Stimulated activated CD4-positive, alpha-beta T cell treated with anti-CD3 and anti-CD28 coated beads, Interleukin-1b, Interleukin-23, amount 100 ng/mL, for 48 hours (primary cell): ENCODE results near the gene RPL3.
"Not testable (repeated sequence)": the region's sequence is repeated elsewhere in the genome, so short reads cannot be mapped to it uniquely, and the experiment has no call there.

Experiments used
- DNase-seq: peaks from one replicate; pipeline ENCODE4 v3.0.0-alpha.2; 2020

Gene RPL3

GRCh38 chr22:39319284-39320022 is at the start of gene RPL3:
Gene RPL3, minus strand, starts transcription at chr22:39319623. Its CDS starts 26 bp downstream, at chr22:39319597.
- peak; percentile 95 for DNase-seq

GRCh38 chr22:39369186-39369585 is 49.8 kb upstream of the RPL3 start:
- no peak for DNase-seq

GRCh38 chr22:39368461-39368911 is 49.1 kb upstream of the RPL3 start:
- no peak for DNase-seq

GRCh38 chr22:39367035-39367434 is 47.6 kb upstream of the RPL3 start:
- DNase-seq: no peak

GRCh38 chr22:39365492-39365780 is 46.0 kb upstream of the RPL3 start:
- DNase-seq: no peak

GRCh38 chr22:39364714-39365491 is 45.5 kb upstream of the RPL3 start:
- DNase-seq: no peak

- no peak for DNase-seq
These were observed 44.5 kb upstream of the RPL3 start for GRCh38 chr22:39363751-39364515.

GRCh38 chr22:39362932-39363331 is 43.5 kb upstream of the RPL3 start:
- no peak for DNase-seq

GRCh38 chr22:39362271-39362670 is 42.8 kb upstream of the RPL3 start:
- DNase-seq: no peak

- no peak for DNase-seq
These were observed 42.1 kb upstream of the RPL3 start for GRCh38 chr22:39361496-39361895.

- DNase-seq: no peak
These were observed 41.4 kb upstream of the RPL3 start for GRCh38 chr22:39360674-39361413.

GRCh38 chr22:39360242-39360641 is 40.8 kb upstream of the RPL3 start:
- no peak for DNase-seq

GRCh38 chr22:39359659-39360195 is 40.3 kb upstream of the RPL3 start:
- DNase-seq: no peak

- not testable (repeated sequence) for DNase-seq
These were observed 38.8 kb upstream of the RPL3 start for GRCh38 chr22:39358197-39358596.

- DNase-seq: not testable (repeated sequence)
These were observed 38.0 kb upstream of the RPL3 start for GRCh38 chr22:39357110-39358108.

- no peak for DNase-seq
These were observed 37.0 kb upstream of the RPL3 start for GRCh38 chr22:39356464-39356863.

- DNase-seq: not testable (repeated sequence)
These were observed 36.4 kb upstream of the RPL3 start for GRCh38 chr22:39355805-39356204.

GRCh38 chr22:39355080-39355479 is 35.7 kb upstream of the RPL3 start:
- no peak for DNase-seq

GRCh38 chr22:39353346-39353745 is 33.9 kb upstream of the RPL3 start:
- no peak for DNase-seq

GRCh38 chr22:39352306-39352891 is 33.0 kb upstream of the RPL3 start:
- no peak for DNase-seq

GRCh38 chr22:39351689-39352214 is 32.3 kb upstream of the RPL3 start:
- no peak for DNase-seq
